Left lung (tissue), 10 donors: ENCODE data around the gene EPHB1. TPM values are rescaled to one million over a fixed set of nuclear protein-coding genes. Genes with fewer than 3 reads are reported as not detected.

Source experiments
- ATAC-seq: fragments of 200-7000 bp; cut with Tn5 transposase; one replicate; pipeline ENCODE4 v1.9.1; 2020; ENCODE audit warnings: moderate library complexity
- DNase-seq, 4 donors: peaks; one replicate each; pipeline ENCODE4 v3.0.0-alpha.2; 2013 to 2020
- H3K27ac ChIP-seq, 2 donors: fragments of 200-600 bp; sonication (generic) in 1 of 2; one replicate each; pipeline versions ENCODE4 v1.5.0 to v1.8.0; 2020 to 2021
- H3K27me3 ChIP-seq, 2 donors: fragments of 200-600 bp; sonication (generic) in 1 of 2; one replicate each; pipeline versions ENCODE4 v1.5.0 to v1.8.0; 2020 to 2021
- H3K36me3 ChIP-seq, 2 donors: fragments of 200-600 bp; sonication (generic) in 1 of 2; one replicate each; pipeline versions ENCODE4 v1.5.0 to v1.8.0; 2020 to 2021
- H3K4me1 ChIP-seq, 2 donors: fragments of 200-600 bp; one replicate each; pipeline ENCODE4 v1.8.0; 2021
- H3K4me3 ChIP-seq, 2 donors: fragments of 200-600 bp; sonication (generic) in 1 of 2; one replicate each; pipeline versions ENCODE4 v1.5.0 to v1.8.0; 2020 to 2021; ENCODE audit warnings: mild to moderate bottlenecking in 1 of 2
- H3K9me3 ChIP-seq, 2 donors: fragments of 200-600 bp; sonication (generic) in 1 of 2; one replicate each; pipeline versions ENCODE4 v1.5.0 to v1.8.0; 2020 to 2021
- CTCF ChIP-seq, 2 donors: fragments of 200-600 bp; sonication (generic) in 1 of 2; IDR thresholded peaks; one replicate each; pipeline versions ENCODE4 v1.5.0 to v1.8.0; 2021; ENCODE audit warnings: antibody characterized with exemption in 2 of 2
- intact Hi-C, 2 donors: fragments of 100-400 bp; cut with DNase I; formaldehyde crosslinking; loops; one replicate each; pipeline versions ENCODE4 v1.11.2 to v1.14.2; 2022
- polyA plus RNA-seq, 6 donors: library from polyadenylated mRNA; unstranded; fragments of 120-200 nt; gene quantifications; one replicate each; pipeline ENCODE4 v1.2.1, GENCODE V29; 2013; ENCODE audit not compliant: insufficient read length in 6 of 6
- total RNA-seq, 2 donors: library from RNA; stranded (reverse); fragmentation: NEBNext Ultra II Directional; extraction: Animal tissue kit (Norgen Biotek cat#: 25700); gene quantifications; one replicate each; pipeline ENCODE4 v1.2.1, GENCODE V29; 2021
- donor health status: DM: no; HTN: yes; CAD: no.
- donor health status: DM: no; HTN: no; CAD: no.

EPHB1 gene
- total and polyA plus RNA-seq, 8 donors, result 1.1 to 4.3 (median 2.7) TPM

GRCh38 chr3:135118792-135119191 lies 323.7 kb downstream of the EPHB1 start:
- no peaks in the 10 kb centered on the region for H3K4me1 ChIP-seq
- no peaks in the 10 kb centered on the region for H3K9me3 ChIP-seq
- H3K4me3 ChIP-seq, result no peak overlapping the region
- H3K27me3 ChIP-seq, result no peaks in the 10 kb centered on the region
- TF ChIP-seq CTCF (IDR thresholded peaks at IDR 0.05), result no peak
- no peak for DNase-seq
- no peak overlapping the region for H3K27ac ChIP-seq
- no peaks in the 10 kb centered on the region for H3K36me3 ChIP-seq
- no peak for ATAC-seq
- intact Hi-C loops, result no loop called here

GRCh38 chr3:135125171-135125801 lies 330.2 kb downstream of the EPHB1 start:
- intact Hi-C loops, result no loop called here
- Histone ChIP-seq H3K4me3 (no peak overlapping the region), H3K9me3 (no peaks in the 10 kb centered on the region), H3K4me1 (no peaks in the 10 kb centered on the region), H3K27ac (no peak overlapping the region), H3K27me3 (no peaks in the 10 kb centered on the region), H3K36me3 (no peaks in the 10 kb centered on the region)
- peak in 2 of 4 donors; percentile 22 to 52 for DNase-seq
- ATAC-seq, result peak; percentile 32
- no peak for TF ChIP-seq CTCF (IDR thresholded peaks at IDR 0.05)

- H3K4me3 ChIP-seq, result no peak overlapping the region
- no peaks in the 10 kb centered on the region for H3K27me3 ChIP-seq
- DNase-seq (no peak), ATAC-seq (no peak)
- H3K4me1 ChIP-seq, result no peaks in the 10 kb centered on the region
- no peaks in the 10 kb centered on the region for H3K36me3 ChIP-seq
- intact Hi-C loops, result no loop called here
- H3K27ac ChIP-seq, result no peak overlapping the region
- no peaks in the 10 kb centered on the region for H3K9me3 ChIP-seq
- TF ChIP-seq CTCF (IDR thresholded peaks at IDR 0.05), result no peak
Measured at GRCh38 chr3:135127946-135128470, 332.9 kb downstream of the EPHB1 start.

GRCh38 chr3:135128818-135129217 lies 333.8 kb downstream of the EPHB1 start:
- Histone ChIP-seq H3K36me3 (no peaks in the 10 kb centered on the region), H3K4me1 (no peaks in the 10 kb centered on the region), H3K27me3 (no peaks in the 10 kb centered on the region), H3K9me3 (no peaks in the 10 kb centered on the region), H3K4me3 (no peak overlapping the region), H3K27ac (no peak overlapping the region)
- no peak for DNase-seq
- no peak for ATAC-seq
- intact Hi-C loops, result no loop called here
- TF ChIP-seq CTCF (IDR thresholded peaks at IDR 0.05), result no peak

- ATAC-seq, result no peak
- intact Hi-C loops, result no loop called here
- no peak for DNase-seq
- no peak overlapping the region for H3K4me3 ChIP-seq
- no peaks in the 10 kb centered on the region for H3K9me3 ChIP-seq
- H3K27ac ChIP-seq, result no peak overlapping the region
- H3K36me3 ChIP-seq, result no peaks in the 10 kb centered on the region
- no peaks in the 10 kb centered on the region for H3K4me1 ChIP-seq
- no peak for TF ChIP-seq CTCF (IDR thresholded peaks at IDR 0.05)
- no peaks in the 10 kb centered on the region for H3K27me3 ChIP-seq
Measured at GRCh38 chr3:135131290-135131689, 336.2 kb downstream of the EPHB1 start.
